Measurements from ENCODE around the gene USP17L30. TPM values are rescaled to one million over a fixed set of nuclear protein-coding genes. Genes with fewer than 3 reads are reported as not detected.
"Not testable (repeated sequence)": the region's sequence is repeated elsewhere in the genome, so short reads cannot be mapped to it uniquely, and the experiment has no call there.

The USP17L30 gene, protein sequence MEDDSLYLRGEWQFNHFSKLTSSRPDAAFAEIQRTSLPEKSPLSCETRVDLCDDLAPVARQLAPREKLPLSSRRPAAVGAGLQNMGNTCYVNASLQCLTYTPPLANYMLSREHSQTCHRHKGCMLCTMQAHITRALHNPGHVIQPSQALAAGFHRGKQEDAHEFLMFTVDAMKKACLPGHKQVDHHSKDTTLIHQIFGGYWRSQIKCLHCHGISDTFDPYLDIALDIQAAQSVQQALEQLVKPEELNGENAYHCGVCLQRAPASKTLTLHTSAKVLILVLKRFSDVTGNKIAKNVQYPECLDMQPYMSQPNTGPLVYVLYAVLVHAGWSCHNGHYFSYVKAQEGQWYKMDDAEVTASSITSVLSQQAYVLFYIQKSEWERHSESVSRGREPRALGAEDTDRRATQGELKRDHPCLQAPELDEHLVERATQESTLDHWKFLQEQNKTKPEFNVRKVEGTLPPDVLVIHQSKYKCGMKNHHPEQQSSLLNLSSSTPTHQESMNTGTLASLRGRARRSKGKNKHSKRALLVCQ
- total RNA-seq, result not detected
- long read RNA-seq, result 0 reads

DNA sequence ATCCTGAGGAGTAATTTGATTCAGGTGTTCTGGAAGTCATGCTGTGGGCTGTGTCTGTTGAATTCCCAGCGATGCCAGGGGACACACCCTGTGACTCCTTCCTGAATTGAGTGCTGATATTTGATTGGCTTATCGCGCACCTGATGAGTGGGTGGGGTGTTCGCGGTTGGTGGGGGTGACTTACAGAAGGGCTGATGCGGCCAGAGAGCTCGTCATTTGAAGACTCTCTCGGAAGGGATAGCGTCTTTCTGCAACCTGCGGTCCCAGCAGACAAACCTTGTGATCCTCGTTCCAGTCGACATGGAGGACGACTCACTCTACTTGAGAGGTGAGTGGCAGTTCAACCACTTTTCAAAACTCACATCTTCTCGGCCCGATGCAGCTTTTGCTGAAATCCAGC lies at the start of gene USP17L30:
Gene USP17L30, plus strand, starts transcription at position 301 of the 400 bp plus-strand sequence. Its CDS starts 0 bp downstream, at position 301.
- H3K27ac ChIP-seq (replicated peaks); DNase-seq; intact Hi-C loops (cut with micrococcal nuclease); H3K27me3 ChIP-seq (ENCODE audit: low read depth); H3K36me3 ChIP-seq; H3K4me3 ChIP-seq; H3K4me1 ChIP-seq; H3K9me3 ChIP-seq (replicated peaks): not testable (repeated sequence)

DNA sequence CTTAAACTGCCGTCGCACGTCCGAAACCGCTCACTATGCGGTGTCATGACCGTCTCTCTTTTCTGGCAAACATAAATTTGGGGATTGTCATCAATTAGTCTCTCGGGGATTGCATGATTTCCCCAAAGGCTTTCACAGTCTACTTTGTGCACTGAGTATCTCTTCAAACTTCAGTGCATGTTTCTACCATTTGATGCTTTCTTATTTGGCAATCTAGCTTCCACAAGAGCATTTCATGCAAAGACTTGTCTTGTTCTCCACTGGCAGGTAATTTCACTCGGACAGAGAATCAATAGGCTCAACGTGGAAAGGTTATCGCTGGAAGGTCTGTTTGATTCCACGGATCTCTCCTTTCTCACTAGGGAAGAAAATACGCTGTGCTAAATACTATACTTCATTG lies 38.7 kb upstream of the USP17L30 start:
- H3K4me3 ChIP-seq; H3K9me3 ChIP-seq (replicated peaks); H3K36me3 ChIP-seq; H3K27me3 ChIP-seq (ENCODE audit: low read depth); DNase-seq; H3K4me1 ChIP-seq; H3K27ac ChIP-seq (replicated peaks); intact Hi-C loops (cut with micrococcal nuclease): not testable (repeated sequence)

DNA sequence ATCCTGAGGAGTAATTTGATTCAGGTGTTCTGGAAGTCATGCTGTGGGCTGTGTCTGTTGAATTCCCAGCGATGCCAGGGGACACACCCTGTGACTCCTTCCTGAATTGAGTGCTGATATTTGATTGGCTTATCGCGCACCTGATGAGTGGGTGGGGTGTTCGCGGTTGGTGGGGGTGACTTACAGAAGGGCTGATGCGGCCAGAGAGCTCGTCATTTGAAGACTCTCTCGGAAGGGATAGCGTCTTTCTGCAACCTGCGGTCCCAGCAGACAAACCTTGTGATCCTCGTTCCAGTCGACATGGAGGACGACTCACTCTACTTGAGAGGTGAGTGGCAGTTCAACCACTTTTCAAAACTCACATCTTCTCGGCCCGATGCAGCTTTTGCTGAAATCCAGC lies 38.1 kb upstream of the USP17L30 start, which contains the start of gene USP17L24:
Gene USP17L24, plus strand, starts transcription at position 301 of the 400 bp plus-strand sequence. Its CDS starts 0 bp downstream, at position 301.
- H3K36me3 ChIP-seq; H3K27ac ChIP-seq (replicated peaks); H3K9me3 ChIP-seq (replicated peaks); H3K27me3 ChIP-seq (ENCODE audit: low read depth); DNase-seq; H3K4me3 ChIP-seq; H3K4me1 ChIP-seq; intact Hi-C loops (cut with micrococcal nuclease): not testable (repeated sequence)

DNA sequence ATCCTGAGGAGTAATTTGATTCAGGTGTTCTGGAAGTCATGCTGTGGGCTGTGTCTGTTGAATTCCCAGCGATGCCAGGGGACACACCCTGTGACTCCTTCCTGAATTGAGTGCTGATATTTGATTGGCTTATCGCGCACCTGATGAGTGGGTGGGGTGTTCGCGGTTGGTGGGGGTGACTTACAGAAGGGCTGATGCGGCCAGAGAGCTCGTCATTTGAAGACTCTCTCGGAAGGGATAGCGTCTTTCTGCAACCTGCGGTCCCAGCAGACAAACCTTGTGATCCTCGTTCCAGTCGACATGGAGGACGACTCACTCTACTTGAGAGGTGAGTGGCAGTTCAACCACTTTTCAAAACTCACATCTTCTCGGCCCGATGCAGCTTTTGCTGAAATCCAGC lies 33.3 kb upstream of the USP17L30 start, which contains the start of gene USP17L25:
Gene USP17L25, plus strand, starts transcription at position 301 of the 400 bp plus-strand sequence. Its CDS starts 0 bp downstream, at position 301.
- H3K4me1 ChIP-seq; H3K4me3 ChIP-seq; H3K36me3 ChIP-seq; H3K9me3 ChIP-seq (replicated peaks); intact Hi-C loops (cut with micrococcal nuclease); H3K27me3 ChIP-seq (ENCODE audit: low read depth); H3K27ac ChIP-seq (replicated peaks); DNase-seq: not testable (repeated sequence)

DNA sequence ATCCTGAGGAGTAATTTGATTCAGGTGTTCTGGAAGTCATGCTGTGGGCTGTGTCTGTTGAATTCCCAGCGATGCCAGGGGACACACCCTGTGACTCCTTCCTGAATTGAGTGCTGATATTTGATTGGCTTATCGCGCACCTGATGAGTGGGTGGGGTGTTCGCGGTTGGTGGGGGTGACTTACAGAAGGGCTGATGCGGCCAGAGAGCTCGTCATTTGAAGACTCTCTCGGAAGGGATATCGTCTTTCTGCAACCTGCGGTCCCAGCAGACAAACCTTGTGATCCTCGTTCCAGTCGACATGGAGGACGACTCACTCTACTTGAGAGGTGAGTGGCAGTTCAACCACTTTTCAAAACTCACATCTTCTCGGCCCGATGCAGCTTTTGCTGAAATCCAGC lies 28.6 kb upstream of the USP17L30 start, which contains the start of gene USP17L26:
Gene USP17L26, plus strand, starts transcription at position 301 of the 400 bp plus-strand sequence. Its CDS starts 0 bp downstream, at position 301.
- H3K27me3 ChIP-seq (ENCODE audit: low read depth); H3K27ac ChIP-seq (replicated peaks); H3K36me3 ChIP-seq; H3K4me1 ChIP-seq; H3K9me3 ChIP-seq (replicated peaks); intact Hi-C loops (cut with micrococcal nuclease); DNase-seq; H3K4me3 ChIP-seq: not testable (repeated sequence)

DNA sequence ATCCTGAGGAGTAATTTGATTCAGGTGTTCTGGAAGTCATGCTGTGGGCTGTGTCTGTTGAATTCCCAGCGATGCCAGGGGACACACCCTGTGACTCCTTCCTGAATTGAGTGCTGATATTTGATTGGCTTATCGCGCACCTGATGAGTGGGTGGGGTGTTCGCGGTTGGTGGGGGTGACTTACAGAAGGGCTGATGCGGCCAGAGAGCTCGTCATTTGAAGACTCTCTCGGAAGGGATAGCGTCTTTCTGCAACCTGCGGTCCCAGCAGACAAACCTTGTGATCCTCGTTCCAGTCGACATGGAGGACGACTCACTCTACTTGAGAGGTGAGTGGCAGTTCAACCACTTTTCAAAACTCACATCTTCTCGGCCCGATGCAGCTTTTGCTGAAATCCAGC lies 23.8 kb upstream of the USP17L30 start, which contains the start of gene USP17L5:
Gene USP17L5, plus strand, starts transcription at position 301 of the 400 bp plus-strand sequence. Its CDS starts 0 bp downstream, at position 301.
- DNase-seq; H3K4me1 ChIP-seq; H3K4me3 ChIP-seq; intact Hi-C loops (cut with micrococcal nuclease); H3K27me3 ChIP-seq (ENCODE audit: low read depth); H3K36me3 ChIP-seq; H3K9me3 ChIP-seq (replicated peaks); H3K27ac ChIP-seq (replicated peaks): not testable (repeated sequence)

DNA sequence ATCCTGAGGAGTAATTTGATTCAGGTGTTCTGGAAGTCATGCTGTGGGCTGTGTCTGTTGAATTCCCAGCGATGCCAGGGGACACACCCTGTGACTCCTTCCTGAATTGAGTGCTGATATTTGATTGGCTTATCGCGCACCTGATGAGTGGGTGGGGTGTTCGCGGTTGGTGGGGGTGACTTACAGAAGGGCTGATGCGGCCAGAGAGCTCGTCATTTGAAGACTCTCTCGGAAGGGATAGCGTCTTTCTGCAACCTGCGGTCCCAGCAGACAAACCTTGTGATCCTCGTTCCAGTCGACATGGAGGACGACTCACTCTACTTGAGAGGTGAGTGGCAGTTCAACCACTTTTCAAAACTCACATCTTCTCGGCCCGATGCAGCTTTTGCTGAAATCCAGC lies 19.1 kb upstream of the USP17L30 start, which contains the start of gene USP17L27:
Gene USP17L27, plus strand, starts transcription at position 301 of the 400 bp plus-strand sequence. Its CDS starts 0 bp downstream, at position 301.
- DNase-seq; intact Hi-C loops (cut with micrococcal nuclease); H3K4me1 ChIP-seq; H3K9me3 ChIP-seq (replicated peaks); H3K4me3 ChIP-seq; H3K27me3 ChIP-seq (ENCODE audit: low read depth); H3K27ac ChIP-seq (replicated peaks); H3K36me3 ChIP-seq: not testable (repeated sequence)

DNA sequence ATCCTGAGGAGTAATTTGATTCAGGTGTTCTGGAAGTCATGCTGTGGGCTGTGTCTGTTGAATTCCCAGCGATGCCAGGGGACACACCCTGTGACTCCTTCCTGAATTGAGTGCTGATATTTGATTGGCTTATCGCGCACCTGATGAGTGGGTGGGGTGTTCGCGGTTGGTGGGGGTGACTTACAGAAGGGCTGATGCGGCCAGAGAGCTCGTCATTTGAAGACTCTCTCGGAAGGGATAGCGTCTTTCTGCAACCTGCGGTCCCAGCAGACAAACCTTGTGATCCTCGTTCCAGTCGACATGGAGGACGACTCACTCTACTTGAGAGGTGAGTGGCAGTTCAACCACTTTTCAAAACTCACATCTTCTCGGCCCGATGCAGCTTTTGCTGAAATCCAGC lies 14.3 kb upstream of the USP17L30 start, which contains the start of gene USP17L28:
Gene USP17L28, plus strand, starts transcription at position 301 of the 400 bp plus-strand sequence. Its CDS starts 0 bp downstream, at position 301.
- H3K9me3 ChIP-seq (replicated peaks); H3K36me3 ChIP-seq; intact Hi-C loops (cut with micrococcal nuclease); DNase-seq; H3K4me1 ChIP-seq; H3K27me3 ChIP-seq (ENCODE audit: low read depth); H3K4me3 ChIP-seq; H3K27ac ChIP-seq (replicated peaks): not testable (repeated sequence)

DNA sequence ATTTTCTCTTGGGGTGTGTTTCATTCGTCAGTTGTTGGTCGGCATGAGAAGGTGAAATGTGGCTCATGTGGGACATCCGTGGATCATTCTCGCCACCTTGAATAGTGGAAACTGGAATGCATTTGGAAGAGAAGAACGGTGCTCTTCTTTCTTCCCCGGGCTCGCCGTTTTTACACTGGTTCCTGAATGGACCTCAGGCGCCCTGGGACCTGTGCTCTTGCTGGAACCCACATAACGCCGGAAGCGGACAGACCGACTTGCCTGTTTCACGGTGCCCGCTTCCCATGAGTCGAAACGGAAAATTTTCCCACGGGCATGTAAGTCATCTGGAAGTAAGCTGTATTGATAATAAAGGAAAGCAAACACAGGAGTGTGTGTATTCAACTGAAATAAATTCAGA lies 12.1 kb upstream of the USP17L30 start:
- DNase-seq; H3K4me3 ChIP-seq; H3K9me3 ChIP-seq (replicated peaks); H3K27ac ChIP-seq (replicated peaks); H3K4me1 ChIP-seq; intact Hi-C loops (cut with micrococcal nuclease); H3K27me3 ChIP-seq (ENCODE audit: low read depth); H3K36me3 ChIP-seq: not testable (repeated sequence)

DNA sequence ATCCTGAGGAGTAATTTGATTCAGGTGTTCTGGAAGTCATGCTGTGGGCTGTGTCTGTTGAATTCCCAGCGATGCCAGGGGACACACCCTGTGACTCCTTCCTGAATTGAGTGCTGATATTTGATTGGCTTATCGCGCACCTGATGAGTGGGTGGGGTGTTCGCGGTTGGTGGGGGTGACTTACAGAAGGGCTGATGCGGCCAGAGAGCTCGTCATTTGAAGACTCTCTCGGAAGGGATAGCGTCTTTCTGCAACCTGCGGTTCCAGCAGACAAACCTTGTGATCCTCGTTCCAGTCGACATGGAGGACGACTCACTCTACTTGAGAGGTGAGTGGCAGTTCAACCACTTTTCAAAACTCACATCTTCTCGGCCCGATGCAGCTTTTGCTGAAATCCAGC lies 9.6 kb upstream of the USP17L30 start, which contains the start of gene USP17L29:
Gene USP17L29, plus strand, starts transcription at position 301 of the 400 bp plus-strand sequence. Its CDS starts 0 bp downstream, at position 301.
- DNase-seq; H3K9me3 ChIP-seq (replicated peaks); H3K4me1 ChIP-seq; intact Hi-C loops (cut with micrococcal nuclease); H3K27ac ChIP-seq (replicated peaks); H3K27me3 ChIP-seq (ENCODE audit: low read depth); H3K36me3 ChIP-seq; H3K4me3 ChIP-seq: not testable (repeated sequence)

DNA sequence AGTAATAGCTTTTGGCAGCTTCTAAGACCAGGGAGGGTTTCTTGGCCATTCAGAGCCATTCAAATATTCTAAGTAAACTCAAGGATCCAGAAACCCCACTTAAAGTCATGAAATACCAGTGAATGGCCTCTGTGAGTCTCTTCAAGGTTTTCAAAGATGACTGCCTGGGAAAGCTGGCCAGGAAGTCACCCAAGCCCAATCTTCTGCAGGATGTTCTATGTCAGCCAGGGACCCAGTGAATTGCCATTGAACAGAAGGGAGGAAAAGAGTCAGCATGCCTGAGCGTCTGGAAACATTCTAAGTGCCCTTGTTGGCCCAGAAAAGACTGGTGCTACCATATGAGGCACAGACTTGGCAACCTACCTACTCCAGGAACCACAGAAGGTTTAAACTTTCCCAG lies 17.0 kb downstream of the USP17L30 start:
- H3K36me3 ChIP-seq; intact Hi-C loops (cut with micrococcal nuclease): not testable (repeated sequence)

More for the DNA sequence above, 17.0 kb downstream of the USP17L30 start:
- H3K9me3 ChIP-seq (replicated peaks); H3K27ac ChIP-seq (replicated peaks); H3K4me3 ChIP-seq; H3K27me3 ChIP-seq (ENCODE audit: low read depth); DNase-seq; H3K4me1 ChIP-seq: not testable (repeated sequence)

All from left ventricle myocardium inferior (tissue), 1 donor.